HEK293 (cell line): ENCODE data around the gene HDC.

ENCODE experiments used
- KLF1 ChIP-seq: fragments of 450-650 bp; formaldehyde crosslinking; IDR thresholded peaks from 2 replicates; pipeline ENCODE4 v1.5.1; 2016; ENCODE audit warnings: missing biosample characterization, missing genetic modification characterization
- SCRT1 ChIP-seq: fragments of 450-650 bp; formaldehyde crosslinking; IDR thresholded peaks from 2 replicates; pipeline ENCODE4 v1.5.1; 2016; ENCODE audit warnings: missing biosample characterization, missing genetic modification characterization, borderline replicate concordance
- ZFP69B ChIP-seq: fragments of 450-650 bp; formaldehyde crosslinking; IDR thresholded peaks from 2 replicates; pipeline ENCODE4 v1.5.1; 2016; ENCODE audit warnings: missing biosample characterization, missing genetic modification characterization
- ZNF138 ChIP-seq: fragments of 450-650 bp; formaldehyde crosslinking; IDR thresholded peaks from 2 replicates; pipeline ENCODE4 v1.5.1; 2016; ENCODE audit warnings: missing biosample characterization, missing genetic modification characterization, borderline replicate concordance
- ZNF175 ChIP-seq: fragments of 450-650 bp; formaldehyde crosslinking; IDR thresholded peaks from 2 replicates; pipeline ENCODE4 v1.5.1; 2016; ENCODE audit warnings: missing biosample characterization, missing genetic modification characterization
- ZNF202 ChIP-seq: fragments of 450-650 bp; formaldehyde crosslinking; IDR thresholded peaks from 2 replicates; pipeline ENCODE4 v1.5.1; 2016; ENCODE audit warnings: missing biosample characterization, missing genetic modification characterization, borderline replicate concordance
- ZNF24 ChIP-seq: fragments of 450-650 bp; formaldehyde crosslinking; IDR thresholded peaks from 2 replicates; pipeline ENCODE4 v1.5.1; 2016; ENCODE audit warnings: missing biosample characterization, missing genetic modification characterization
- ZNF555 ChIP-seq: fragments of 450-650 bp; formaldehyde crosslinking; conservative IDR thresholded peaks from 2 replicates; pipeline ENCODE4 v1.5.1; 2017; ENCODE audit warnings: missing biosample characterization, mild to moderate bottlenecking, missing genetic modification characterization, inconsistent platforms
- ZNF664 ChIP-seq: fragments of 450-650 bp; formaldehyde crosslinking; IDR thresholded peaks from 2 replicates; pipeline ENCODE4 v1.5.1; 2016; ENCODE audit warnings: missing biosample characterization, missing genetic modification characterization
- TF ChIP-seq, protein P1 (sequence below): fragments of 450-650 bp; formaldehyde crosslinking; IDR thresholded peaks from 2 replicates; pipeline ENCODE4 v1.5.1; 2016; ENCODE audit warnings: missing biosample characterization, missing genetic modification characterization
- TF ChIP-seq, protein P2 (sequence below): fragments of 450-650 bp; formaldehyde crosslinking; IDR thresholded peaks from 2 replicates; pipeline ENCODE4 v1.5.1; 2016; ENCODE audit warnings: missing biosample characterization, missing genetic modification characterization
- TF ChIP-seq, protein P3 (sequence below): fragments of 450-650 bp; formaldehyde crosslinking; IDR thresholded peaks from 2 replicates; pipeline ENCODE4 v1.5.1; 2016; ENCODE audit warnings: missing biosample characterization, missing genetic modification characterization
- TF ChIP-seq, protein P4 (sequence below): fragments of 450-650 bp; formaldehyde crosslinking; IDR thresholded peaks from 2 replicates; pipeline ENCODE4 v1.5.1; 2016; ENCODE audit warnings: missing biosample characterization, missing genetic modification characterization

DNA sequence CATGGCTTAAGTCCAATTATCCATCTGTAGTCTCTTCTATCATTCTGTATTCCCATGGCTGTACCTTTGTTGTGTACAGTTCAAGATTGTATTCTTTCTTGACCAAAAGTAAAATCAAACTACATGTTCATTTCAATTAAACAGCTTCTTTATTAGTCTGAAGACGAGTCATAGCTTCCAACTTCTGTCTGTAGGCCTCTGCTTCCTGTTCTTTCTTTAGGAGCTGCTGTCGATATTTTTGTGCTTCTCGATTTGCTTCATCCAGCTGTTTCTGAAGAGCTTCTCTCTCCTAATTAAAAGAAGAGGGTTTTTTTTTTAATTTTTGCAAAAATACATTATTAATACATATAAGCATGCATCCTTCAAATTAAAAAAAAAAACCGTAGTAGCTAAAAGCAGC is 13.0 kb upstream of the HDC start:
- TF ChIP-seq, protein P1, sequence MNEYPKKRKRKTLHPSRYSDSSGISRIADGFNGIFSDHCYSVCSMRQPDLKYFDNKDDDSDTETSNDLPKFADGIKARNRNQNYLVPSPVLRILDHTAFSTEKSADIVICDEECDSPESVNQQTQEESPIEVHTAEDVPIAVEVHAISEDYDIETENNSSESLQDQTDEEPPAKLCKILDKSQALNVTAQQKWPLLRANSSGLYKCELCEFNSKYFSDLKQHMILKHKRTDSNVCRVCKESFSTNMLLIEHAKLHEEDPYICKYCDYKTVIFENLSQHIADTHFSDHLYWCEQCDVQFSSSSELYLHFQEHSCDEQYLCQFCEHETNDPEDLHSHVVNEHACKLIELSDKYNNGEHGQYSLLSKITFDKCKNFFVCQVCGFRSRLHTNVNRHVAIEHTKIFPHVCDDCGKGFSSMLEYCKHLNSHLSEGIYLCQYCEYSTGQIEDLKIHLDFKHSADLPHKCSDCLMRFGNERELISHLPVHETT (tag by site-specific recombination): no peak
- TF ChIP-seq, protein P2, sequence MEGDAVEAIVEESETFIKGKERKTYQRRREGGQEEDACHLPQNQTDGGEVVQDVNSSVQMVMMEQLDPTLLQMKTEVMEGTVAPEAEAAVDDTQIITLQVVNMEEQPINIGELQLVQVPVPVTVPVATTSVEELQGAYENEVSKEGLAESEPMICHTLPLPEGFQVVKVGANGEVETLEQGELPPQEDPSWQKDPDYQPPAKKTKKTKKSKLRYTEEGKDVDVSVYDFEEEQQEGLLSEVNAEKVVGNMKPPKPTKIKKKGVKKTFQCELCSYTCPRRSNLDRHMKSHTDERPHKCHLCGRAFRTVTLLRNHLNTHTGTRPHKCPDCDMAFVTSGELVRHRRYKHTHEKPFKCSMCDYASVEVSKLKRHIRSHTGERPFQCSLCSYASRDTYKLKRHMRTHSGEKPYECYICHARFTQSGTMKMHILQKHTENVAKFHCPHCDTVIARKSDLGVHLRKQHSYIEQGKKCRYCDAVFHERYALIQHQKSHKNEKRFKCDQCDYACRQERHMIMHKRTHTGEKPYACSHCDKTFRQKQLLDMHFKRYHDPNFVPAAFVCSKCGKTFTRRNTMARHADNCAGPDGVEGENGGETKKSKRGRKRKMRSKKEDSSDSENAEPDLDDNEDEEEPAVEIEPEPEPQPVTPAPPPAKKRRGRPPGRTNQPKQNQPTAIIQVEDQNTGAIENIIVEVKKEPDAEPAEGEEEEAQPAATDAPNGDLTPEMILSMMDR: no peak
- TF ChIP-seq ZNF24 (tag by site-specific recombination): no peak
- TF ChIP-seq ZNF664 (tag by site-specific recombination): no peak
- no peak for TF ChIP-seq ZFP69B (tag by site-specific recombination)
- TF ChIP-seq ZNF138 (tag by site-specific recombination): no peak
- TF ChIP-seq KLF1 (tag by site-specific recombination): no peak
- TF ChIP-seq, protein P3, sequence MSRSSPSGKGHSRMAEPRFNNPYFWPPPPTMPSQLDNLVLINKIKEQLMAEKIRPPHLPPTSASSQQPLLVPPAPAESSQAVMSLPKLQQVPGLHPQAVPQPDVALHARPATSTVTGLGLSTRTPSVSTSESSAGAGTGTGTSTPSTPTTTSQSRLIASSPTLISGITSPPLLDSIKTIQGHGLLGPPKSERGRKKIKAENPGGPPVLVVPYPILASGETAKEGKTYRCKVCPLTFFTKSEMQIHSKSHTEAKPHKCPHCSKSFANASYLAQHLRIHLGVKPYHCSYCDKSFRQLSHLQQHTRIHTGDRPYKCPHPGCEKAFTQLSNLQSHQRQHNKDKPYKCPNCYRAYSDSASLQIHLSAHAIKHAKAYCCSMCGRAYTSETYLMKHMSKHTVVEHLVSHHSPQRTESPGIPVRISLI (tag by site-specific recombination): no peak
- no peak for TF ChIP-seq ZNF555
- TF ChIP-seq ZNF202: no peak
- no peak for TF ChIP-seq ZNF175 (tag by site-specific recombination)
- TF ChIP-seq, protein P4, sequence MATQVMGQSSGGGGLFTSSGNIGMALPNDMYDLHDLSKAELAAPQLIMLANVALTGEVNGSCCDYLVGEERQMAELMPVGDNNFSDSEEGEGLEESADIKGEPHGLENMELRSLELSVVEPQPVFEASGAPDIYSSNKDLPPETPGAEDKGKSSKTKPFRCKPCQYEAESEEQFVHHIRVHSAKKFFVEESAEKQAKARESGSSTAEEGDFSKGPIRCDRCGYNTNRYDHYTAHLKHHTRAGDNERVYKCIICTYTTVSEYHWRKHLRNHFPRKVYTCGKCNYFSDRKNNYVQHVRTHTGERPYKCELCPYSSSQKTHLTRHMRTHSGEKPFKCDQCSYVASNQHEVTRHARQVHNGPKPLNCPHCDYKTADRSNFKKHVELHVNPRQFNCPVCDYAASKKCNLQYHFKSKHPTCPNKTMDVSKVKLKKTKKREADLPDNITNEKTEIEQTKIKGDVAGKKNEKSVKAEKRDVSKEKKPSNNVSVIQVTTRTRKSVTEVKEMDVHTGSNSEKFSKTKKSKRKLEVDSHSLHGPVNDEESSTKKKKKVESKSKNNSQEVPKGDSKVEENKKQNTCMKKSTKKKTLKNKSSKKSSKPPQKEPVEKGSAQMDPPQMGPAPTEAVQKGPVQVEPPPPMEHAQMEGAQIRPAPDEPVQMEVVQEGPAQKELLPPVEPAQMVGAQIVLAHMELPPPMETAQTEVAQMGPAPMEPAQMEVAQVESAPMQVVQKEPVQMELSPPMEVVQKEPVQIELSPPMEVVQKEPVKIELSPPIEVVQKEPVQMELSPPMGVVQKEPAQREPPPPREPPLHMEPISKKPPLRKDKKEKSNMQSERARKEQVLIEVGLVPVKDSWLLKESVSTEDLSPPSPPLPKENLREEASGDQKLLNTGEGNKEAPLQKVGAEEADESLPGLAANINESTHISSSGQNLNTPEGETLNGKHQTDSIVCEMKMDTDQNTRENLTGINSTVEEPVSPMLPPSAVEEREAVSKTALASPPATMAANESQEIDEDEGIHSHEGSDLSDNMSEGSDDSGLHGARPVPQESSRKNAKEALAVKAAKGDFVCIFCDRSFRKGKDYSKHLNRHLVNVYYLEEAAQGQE: no peak
- TF ChIP-seq SCRT1: no peak
